ENCODE data around the gene KLHL41. TPM values are rescaled to one million over a fixed set of nuclear protein-coding genes. Genes with fewer than 3 reads are reported as not detected.
"Not testable (repeated sequence)": the region's sequence is repeated elsewhere in the genome, so short reads cannot be mapped to it uniquely, and the experiment has no call there.

Gene KLHL41
- total RNA-seq, 1 donor from 2014 or later: 2,637 TPM

GRCh38 chr2:169574539-169574938, 65.0 kb downstream of the KLHL41 start:
- H3K27ac ChIP-seq (ENCODE audit: low read depth, low read length); H3K9me3 ChIP-seq (ENCODE audit: control insufficient read depth in 3 of 3, low read length in 3 of 3); H3K9ac ChIP-seq (ENCODE audit: low read depth in 1 of 3, low read length in 3 of 3); H3K4me3 ChIP-seq (ENCODE audit: low read length in 3 of 3); H3K36me3 ChIP-seq (ENCODE audit: control insufficient read depth in 3 of 3, insufficient read depth in 3 of 3, low read length in 3 of 3); H3K4me1 ChIP-seq (ENCODE audit: control insufficient read depth in 3 of 3, insufficient read depth in 3 of 3, low read length in 3 of 3); H3K27me3 ChIP-seq (ENCODE audit: control insufficient read depth in 3 of 3, insufficient read depth in 3 of 3, low read length in 3 of 3): not testable (repeated sequence)

- not testable (repeated sequence) for H3K27ac ChIP-seq (ENCODE audit: low read depth, low read length); H3K27me3 ChIP-seq (ENCODE audit: control insufficient read depth in 3 of 3, insufficient read depth in 3 of 3, low read length in 3 of 3); H3K36me3 ChIP-seq (ENCODE audit: control insufficient read depth in 3 of 3, insufficient read depth in 3 of 3, low read length in 3 of 3); H3K4me3 ChIP-seq (ENCODE audit: low read length in 3 of 3); H3K9ac ChIP-seq (ENCODE audit: low read depth in 1 of 3, low read length in 3 of 3); H3K9me3 ChIP-seq (ENCODE audit: control insufficient read depth in 3 of 3, low read length in 3 of 3); H3K4me1 ChIP-seq (ENCODE audit: control insufficient read depth in 3 of 3, insufficient read depth in 3 of 3, low read length in 3 of 3)
These were observed 65.8 kb downstream of the KLHL41 start for GRCh38 chr2:169575264-169575663.

Other genes with a start within 250 kb of the KLHL41 start
- gene LRP2, start 147.2 kb upstream of the KLHL41 start, total RNA-seq: under 0.01 TPM
- gene BBS5, start 30.2 kb upstream of the KLHL41 start, total RNA-seq: 8.4 TPM
- 40.7 TPM for gene FASTKD1, start 64.2 kb downstream of the KLHL41 start, total RNA-seq
- gene PPIG, start 74.6 kb downstream of the KLHL41 start, total RNA-seq: 25.6 TPM
- gene CFAP210, start 184.7 kb downstream of the KLHL41 start, total RNA-seq: not detected
- gene PHOSPHO2, start 184.8 kb downstream of the KLHL41 start, total RNA-seq: 3.7 TPM
- gene KLHL23, start 224.1 kb downstream of the KLHL41 start, total RNA-seq: 28.7 TPM

All from skeletal muscle tissue (tissue), 4 donors.